ENCODE results near the gene MYBBP1A. TPM values are rescaled to one million over a fixed set of nuclear protein-coding genes. Genes with fewer than 3 reads are reported as not detected.

Gene MYBBP1A
- total and polyA plus RNA-seq, 2 of the 13 experiments (the other 11 are each of a cell fraction or from before 2014, with no cell fraction given), result 18.6 to 54.8 TPM

DNA sequence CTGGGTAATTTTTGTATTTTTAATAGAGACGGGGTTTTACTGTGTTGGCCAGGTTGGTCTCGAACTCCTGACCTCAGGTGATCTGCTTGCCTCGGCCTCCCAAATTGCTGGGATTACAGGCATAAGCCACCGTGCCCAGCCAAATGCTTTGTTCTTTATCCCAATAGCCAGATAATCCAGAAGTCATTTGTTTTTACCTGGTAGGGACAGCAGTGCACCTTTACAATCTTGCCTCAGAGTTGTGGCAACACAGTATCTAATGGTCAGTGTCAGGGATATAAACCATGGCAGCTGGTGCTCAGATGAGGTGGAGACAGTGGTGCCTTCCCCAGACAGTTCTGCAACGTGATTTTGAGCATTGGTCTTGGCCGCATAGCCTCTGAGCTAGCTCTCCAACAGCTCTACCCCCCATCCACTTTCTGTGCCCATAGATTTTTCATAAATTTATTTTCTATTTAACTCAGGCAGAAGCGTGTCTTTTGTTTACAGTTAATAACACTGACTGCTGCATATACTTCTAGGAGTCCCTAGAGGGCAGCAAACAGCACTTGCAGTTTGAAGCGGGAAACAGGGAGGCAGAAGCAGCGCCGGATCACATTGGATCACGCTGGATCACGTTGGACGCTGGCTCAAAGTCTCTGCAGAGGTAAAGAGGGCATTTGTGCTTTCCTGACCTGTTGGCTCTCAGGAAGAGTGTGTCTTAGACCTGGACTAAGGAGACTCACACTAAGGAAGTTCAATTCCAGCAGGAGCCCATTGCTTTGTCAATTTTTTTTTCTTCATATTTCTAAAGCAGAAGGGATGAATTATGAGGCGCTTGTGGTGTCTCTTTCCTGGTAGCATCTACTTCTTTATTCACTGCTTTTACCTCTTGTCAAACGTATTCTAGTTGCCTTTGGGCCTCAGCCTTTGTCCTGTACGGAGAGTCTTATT is 10.3 kb upstream of the MYBBP1A start (continued):
- no peak for TF ChIP-seq ZBTB43 (CRISPR knock-in tag; conservative IDR thresholded peaks at IDR 0.05)
- TF ChIP-seq FOXP1 (IDR thresholded peaks at IDR 0.05), result no peak
- peak; percentile 29; the same call in 1 of the 2 replicates for TF ChIP-seq FOXP1 (CRISPR knock-in tag; IDR thresholded peaks at IDR 0.05)
- TF ChIP-seq U2AF2 (IDR thresholded peaks at IDR 0.05; ENCODE audit: low read depth, low read length), result no peak
- TF ChIP-seq SMARCE1 (IDR thresholded peaks at IDR 0.05; ENCODE audit: borderline replicate concordance), result no peak
- no peak for TF ChIP-seq MYNN (CRISPR knock-in tag; IDR thresholded peaks at IDR 0.05; ENCODE audit: low read depth)
- no peak for TF ChIP-seq ZNF761 (CRISPR knock-in tag; conservative IDR thresholded peaks at IDR 0.05)
- TF ChIP-seq KDM4B (CRISPR knock-in tag; IDR thresholded peaks at IDR 0.05), result no peak
- TF ChIP-seq IRF2 (CRISPR knock-in tag; IDR thresholded peaks at IDR 0.05), result no peak
- TF ChIP-seq, protein P1, sequence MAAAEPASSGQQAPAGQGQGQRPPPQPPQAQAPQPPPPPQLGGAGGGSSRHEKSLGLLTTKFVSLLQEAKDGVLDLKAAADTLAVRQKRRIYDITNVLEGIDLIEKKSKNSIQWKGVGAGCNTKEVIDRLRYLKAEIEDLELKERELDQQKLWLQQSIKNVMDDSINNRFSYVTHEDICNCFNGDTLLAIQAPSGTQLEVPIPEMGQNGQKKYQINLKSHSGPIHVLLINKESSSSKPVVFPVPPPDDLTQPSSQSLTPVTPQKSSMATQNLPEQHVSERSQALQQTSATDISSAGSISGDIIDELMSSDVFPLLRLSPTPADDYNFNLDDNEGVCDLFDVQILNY (CRISPR knock-in tag; conservative IDR thresholded peaks at IDR 0.05), result no peak
- TF ChIP-seq ZHX1 (CRISPR knock-in tag; IDR thresholded peaks at IDR 0.05; ENCODE audit: low read depth), result no peak
- no peak for TF ChIP-seq RAD51 (IDR thresholded peaks at IDR 0.05; ENCODE audit: borderline replicate concordance)
- TF ChIP-seq, protein P2, sequence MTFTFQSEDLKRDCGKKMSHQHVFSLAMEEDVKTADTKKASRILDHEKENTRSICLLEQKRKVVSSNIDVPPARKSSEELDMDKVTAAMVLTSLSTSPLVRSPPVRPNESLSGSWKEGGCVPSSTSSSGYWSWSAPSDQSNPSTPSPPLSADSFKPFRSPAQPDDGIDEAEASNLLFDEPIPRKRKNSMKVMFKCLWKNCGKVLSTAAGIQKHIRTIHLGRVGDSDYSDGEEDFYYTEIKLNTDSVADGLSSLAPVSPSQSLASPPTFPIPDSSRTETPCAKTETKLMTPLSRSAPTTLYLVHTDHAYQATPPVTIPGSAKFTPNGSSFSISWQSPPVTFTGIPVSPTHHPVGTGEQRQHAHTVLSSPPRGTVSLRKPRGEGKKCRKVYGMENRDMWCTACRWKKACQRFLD (CRISPR knock-in tag; IDR thresholded peaks at IDR 0.05; ENCODE audit: borderline replicate concordance), result no peak
- no peak for TF ChIP-seq ZNF12 (CRISPR knock-in tag; IDR thresholded peaks at IDR 0.05)
- no peak for TF ChIP-seq ATF7 (IDR thresholded peaks at IDR 0.05)
- TF ChIP-seq ATF7 (CRISPR knock-in tag; IDR thresholded peaks at IDR 0.05), result no peak
- TF ChIP-seq ZBTB3 (CRISPR knock-in tag; IDR thresholded peaks at IDR 0.05; ENCODE audit: borderline replicate concordance, low read depth), result no peak
- TF ChIP-seq SETDB1 (CRISPR knock-in tag; IDR thresholded peaks at IDR 0.05; ENCODE audit: borderline replicate concordance), result no peak
- no peak for TF ChIP-seq AHR (CRISPR knock-in tag; IDR thresholded peaks at IDR 0.05)
- TF ChIP-seq RCOR2 (CRISPR knock-in tag; IDR thresholded peaks at IDR 0.05), result no peak
- TF ChIP-seq SOX6 (IDR thresholded peaks at IDR 0.05), result no peak
- TF ChIP-seq SOX6 (CRISPR knock-in tag; IDR thresholded peaks at IDR 0.05), result 0 out of 2 replicates have a peak, but pooled peaks have one; percentile 13
